Measurements from ENCODE around the gene GNPTG. TPM values are rescaled to one million over a fixed set of nuclear protein-coding genes. Genes with fewer than 3 reads are reported as not detected.
A peak's percentile ranks its signal among the peaks of the same experiment; 100 is the strongest.

GNPTG gene
- polyA plus RNA-seq, 3 donors = 49.2 to 76.7 (median 65.5) TPM

DNA sequence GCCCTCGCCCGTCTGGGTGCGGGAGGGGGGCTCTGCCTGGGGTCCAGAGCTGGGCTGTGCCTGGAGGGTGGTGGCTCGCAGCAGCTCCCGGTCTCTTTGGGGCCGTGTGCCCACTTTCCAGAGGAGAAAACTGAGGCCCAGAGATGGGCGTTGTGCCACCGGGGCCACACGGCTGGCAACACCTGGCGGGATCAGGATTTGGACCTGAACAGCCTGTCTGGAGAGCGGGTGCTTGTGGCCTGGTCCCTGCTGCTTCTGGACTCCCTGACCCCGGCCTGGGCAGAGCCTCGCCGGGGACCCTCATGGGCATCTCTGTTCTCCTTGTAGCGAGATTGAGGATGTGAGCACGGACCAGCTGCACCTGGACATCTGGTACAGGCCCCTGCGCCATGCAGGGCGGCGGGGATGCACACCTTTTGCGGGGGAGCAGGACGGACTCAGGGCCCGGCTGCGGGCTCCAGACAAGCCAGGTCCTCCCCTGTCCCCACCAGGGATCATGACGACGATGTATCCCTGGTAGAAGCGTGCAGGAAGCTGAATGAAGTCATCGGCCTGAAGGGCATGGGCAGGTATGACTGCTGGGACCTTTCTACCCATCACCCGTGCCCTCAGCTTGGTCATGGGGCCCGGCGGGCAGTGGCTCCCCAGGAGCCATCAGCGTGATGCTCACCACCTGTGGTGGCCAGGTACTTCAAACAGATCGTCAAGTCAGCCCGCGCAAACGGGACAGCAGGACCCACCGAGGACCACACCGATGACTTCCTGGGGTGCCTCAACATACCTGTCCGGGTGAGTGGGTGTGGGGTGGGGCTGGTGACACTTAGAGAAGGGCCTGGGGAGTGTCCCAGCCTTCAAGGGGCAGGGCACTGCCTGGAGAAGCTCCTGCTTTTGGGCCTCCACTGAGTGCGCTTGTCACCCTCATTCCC lies 10.0 kb upstream of the GNPTG start:
- DNase-seq (ENCODE audit: extremely low read depth in 1 of 11, low read depth in 9 of 11, low spot score in 4 of 11) = no peak

DNA sequence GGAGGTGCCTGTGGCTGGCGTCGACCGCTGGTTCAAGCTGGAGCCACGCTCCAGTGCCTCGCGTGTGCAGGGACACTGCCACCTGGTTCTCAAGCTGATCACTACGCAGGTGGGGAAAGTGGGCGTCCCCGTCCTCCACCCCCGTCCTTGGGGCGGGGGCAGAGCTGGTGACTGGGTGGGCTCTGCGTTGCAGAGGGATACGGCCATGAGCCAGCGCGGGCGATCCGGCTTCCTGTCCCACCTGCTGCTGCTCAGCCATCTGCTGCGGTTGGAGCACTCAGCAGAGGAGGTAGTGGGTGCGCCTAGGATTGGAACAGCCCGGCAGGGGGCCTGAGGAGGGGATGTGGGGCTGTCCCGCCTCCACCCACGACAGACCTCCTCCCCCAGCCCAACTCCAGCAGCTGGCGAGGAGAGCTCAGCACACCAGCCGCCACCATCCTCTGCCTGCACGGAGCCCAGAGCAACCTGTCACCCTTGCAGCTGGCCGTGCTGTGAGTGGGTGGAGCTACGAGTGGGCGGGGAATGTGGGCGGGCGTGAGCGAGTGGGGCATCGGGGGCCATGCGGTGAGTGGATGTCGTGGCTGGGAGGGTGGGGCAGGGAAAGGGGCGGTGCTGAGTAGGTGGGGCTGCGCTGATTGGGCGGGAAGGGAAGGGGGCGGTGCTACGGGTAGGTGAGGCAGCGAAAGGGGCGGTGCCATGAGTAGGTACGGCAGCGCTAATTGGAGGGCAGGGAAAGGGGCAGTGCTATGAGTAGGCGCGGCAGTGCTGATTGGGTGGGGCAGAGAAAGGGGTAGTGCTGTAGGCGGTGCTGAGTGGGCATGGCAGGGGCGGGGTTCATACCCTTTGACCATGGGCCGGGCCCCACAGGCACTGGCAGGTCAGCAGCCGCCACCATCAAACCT lies 9.0 kb upstream of the GNPTG start:
- DNase-seq (ENCODE audit: extremely low read depth in 1 of 11, low read depth in 9 of 11, low spot score in 4 of 11) = peak; percentile 70 to 92 (median 85)

DNA sequence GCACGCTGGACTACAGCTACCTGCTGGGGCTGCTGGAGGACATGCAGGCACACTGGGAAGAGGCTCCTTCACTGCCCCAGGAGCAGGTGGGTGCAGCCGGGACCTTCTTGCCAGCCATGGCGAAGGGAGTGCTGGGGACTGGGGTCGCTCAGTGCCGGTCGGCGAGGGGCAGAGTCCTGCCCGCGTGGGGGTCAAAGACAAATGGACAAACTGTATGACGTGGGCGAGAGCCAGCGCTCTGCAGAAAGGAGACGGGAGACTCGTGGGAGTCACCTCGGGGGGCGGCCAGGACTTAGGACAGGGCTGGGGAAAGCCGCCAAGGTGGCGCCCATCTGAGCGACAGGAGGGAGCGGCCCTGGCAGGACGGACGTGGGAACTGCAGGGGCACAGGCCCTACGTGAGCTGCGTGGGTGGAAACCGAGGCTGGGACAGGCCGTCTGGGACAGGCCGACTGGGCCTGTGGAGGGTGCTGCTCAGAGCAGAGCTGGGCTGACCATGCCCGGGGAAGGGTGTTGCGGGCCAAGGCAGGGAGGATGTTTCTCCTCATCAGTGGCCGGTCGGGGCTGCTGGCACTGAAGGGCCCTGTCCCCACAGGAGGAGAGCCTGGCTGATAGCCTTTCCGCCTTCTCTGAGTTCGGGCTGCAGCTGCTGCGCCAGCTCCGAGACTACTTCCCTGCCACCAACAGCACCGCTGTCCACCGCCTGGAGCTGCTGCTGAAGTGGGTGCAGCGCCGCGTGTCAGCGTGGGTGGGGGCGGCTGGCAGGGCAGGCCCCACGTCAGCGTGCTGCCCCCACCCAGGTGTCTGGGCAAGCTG lies 8.1 kb upstream of the GNPTG start:
- DNase-seq (ENCODE audit: extremely low read depth in 1 of 11, low read depth in 9 of 11, low spot score in 4 of 11) = no peak

DNA sequence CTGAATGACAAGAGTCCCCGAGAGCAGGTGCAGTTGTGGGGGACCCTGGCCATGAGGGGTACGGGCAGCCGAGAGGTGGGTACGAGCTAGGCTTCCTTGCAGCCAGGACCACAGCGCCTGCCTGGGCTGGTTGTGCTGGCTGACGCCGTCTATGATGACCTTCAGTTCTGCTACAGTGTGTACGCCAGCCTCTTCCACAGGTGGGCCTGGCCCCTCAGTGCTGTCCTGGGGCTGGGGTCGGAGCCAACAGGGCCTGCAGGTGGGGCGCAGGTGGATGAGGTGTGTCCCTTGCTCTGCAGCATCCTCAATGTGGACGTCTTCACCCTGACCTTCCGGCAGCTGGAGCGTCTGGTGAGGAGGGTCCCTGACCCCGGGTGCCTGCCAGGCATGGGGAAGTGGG lies 7.2 kb upstream of the GNPTG start:
- no peak for DNase-seq (ENCODE audit: extremely low read depth in 1 of 11, low read depth in 9 of 11, low spot score in 4 of 11)

DNA sequence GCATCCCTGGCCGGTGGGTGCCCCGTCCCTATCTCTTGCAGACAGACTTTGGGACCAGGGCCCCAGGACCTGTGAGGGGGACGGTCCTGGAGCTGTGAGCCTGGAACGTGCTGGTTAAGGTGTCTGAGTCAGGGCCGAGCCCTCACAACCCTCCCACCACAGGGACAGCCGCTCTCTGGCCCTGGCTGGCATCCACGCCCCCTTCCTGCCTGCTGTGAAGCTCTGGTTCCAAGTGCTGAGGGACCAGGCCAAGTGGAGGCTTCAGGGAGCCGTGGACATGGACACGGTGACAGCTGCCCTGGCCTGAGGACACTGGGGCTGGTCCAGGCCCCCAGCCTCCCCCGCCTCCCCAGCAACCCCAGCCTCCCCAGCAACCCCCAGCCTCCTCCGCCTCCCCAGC lies 6.6 kb upstream of the GNPTG start:
- no peak for DNase-seq (ENCODE audit: extremely low read depth in 1 of 11, low read depth in 9 of 11, low spot score in 4 of 11)

DNA sequence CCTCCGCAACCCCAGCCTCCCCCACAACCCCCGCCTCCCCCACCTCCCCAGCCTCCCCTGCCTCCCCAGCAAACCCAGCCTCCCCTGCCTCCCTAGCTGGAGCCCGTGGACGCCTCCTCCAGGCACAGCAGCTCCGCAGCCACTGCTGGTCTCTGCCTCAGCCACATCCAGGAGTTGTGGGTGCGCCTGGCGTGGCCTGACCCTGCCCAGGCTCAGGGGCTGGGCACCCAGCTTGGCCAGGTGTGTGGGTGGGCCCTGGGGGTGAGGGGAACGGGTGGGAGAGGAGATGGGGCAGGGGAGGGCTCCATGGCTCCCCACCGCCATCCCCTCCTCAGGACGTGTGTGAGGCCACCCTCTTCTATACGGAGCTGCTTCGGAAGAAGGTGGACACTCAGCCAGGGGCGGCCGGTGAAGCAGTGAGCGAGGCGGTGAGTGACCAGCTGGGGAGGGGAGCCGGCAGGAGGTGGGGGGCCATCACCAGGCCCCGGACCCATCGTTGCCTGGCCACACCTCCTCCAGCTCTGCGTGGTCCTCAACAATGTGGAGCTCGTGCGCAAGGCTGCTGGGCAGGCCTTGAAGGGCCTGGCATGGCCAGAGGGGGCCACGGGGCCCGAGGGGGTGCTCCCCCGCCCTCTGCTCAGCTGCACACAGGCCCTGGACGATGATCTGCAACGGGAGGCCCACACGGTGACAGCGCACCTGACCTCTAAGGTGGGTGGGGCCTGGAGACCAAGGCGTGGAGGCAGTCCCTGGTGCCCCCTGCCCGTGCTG lies 5.9 kb upstream of the GNPTG start:
- DNase-seq (ENCODE audit: extremely low read depth in 1 of 11, low read depth in 9 of 11, low spot score in 4 of 11) = no peak

DNA sequence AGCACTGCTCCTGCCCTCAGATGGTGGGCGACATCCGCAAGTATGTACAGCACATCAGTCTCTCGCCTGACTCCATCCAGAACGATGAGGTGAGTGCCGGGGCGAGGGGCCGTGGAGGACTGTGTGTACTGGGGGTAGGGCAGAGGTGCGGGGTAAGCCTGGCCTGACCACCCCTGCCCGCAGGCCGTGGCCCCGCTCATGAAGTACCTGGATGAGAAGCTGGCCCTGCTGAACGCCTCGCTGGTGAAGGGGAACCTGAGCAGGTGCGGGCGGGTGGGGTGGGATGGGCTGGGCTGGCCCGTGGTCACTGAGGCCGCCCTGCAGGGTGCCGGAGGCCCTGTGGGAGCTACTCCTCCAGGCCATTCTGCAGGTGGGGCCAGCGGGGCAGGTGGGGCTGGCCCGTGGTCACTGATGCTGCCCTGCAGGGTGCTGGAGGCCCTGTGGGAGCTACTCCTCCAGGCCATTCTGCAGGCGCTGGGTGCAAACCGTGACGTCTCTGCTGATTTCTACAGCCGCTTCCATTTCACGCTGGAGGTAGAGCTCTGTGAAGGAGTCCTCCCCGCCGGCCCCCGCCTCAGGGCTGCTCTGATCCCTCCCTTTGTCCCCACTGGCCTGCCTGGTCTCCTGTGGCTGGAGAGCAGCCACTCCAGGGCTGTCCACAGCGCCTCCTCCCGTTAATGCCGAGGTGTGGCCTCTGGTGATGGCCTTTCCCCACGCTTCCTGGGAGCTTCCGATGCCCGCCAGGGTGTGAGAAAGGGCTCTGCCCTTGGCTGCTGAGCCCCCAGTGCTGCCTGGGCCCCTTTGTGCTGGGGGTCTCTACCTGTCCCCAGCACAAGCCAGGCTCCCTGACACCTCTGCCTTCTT lies 5.1 kb upstream of the GNPTG start:
- no peak for DNase-seq (ENCODE audit: extremely low read depth in 1 of 11, low read depth in 9 of 11, low spot score in 4 of 11)

DNA sequence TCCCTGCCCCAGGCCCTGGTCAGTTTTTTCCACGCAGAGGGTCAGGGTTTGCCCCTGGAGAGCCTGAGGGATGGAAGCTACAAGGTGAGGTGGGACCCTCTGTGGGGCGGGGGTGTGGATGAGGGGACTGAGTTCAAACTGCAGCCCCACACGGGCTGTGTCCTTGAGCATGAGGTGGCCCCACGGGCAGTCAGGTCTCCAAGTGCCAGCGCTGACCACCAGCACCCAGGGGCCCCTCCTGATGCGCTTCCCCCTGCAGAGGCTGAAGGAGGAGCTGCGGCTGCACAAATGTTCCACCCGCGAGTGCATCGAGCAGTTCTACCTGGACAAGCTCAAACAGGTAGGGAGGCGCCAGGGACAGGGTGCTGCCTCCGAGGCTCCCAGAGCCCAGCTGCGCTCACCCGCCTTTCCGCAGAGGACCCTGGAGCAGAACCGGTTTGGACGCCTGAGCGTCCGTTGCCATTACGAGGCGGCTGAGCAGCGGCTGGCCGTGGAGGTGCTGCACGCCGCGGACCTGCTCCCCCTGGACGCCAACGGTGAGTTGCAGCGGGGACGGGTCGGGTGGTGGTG lies 4.4 kb upstream of the GNPTG start:
- no peak for DNase-seq (ENCODE audit: extremely low read depth in 1 of 11, low read depth in 9 of 11, low spot score in 4 of 11)

DNA sequence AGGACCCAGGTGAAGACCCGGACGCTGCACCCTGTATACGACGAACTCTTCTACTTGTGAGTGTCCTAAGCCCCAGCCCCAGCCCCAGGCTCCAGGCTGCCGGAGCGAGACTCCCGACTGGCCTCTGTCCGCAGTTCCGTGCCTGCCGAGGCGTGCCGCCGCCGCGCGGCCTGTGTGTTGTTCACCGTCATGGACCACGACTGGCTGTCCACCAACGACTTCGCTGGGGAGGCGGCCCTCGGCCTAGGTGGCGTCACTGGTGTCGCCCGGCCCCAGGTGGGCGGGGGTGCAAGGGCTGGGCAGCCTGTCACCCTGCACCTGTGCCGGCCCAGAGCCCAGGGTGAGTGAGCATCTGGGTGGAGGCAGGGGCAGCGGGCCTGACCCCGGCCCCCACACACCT lies 3.8 kb upstream of the GNPTG start:
- no peak for DNase-seq (ENCODE audit: extremely low read depth in 1 of 11, low read depth in 9 of 11, low spot score in 4 of 11)

DNA sequence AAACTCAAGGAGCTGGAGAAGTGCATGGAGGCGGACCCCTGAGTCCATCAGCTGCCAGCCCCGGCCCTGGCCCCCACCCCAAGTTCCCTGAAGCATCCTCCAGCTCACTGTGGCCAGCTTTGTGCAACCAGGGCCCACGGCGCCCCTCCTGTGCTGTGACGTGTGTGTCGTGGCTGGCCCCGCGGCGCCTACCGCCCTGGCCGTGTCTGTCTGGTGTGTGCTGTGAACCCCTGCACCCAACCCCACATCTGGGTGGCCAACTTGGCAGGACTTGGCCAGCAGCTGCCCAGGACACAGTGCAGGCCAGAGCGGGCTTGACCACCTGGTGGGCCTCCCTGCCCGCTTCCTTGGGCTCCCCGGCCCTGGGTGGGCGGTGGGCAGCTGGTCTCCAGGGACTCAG lies 3.3 kb upstream of the GNPTG start:
- no peak for DNase-seq (ENCODE audit: extremely low read depth in 1 of 11, low read depth in 9 of 11, low spot score in 4 of 11)

DNA sequence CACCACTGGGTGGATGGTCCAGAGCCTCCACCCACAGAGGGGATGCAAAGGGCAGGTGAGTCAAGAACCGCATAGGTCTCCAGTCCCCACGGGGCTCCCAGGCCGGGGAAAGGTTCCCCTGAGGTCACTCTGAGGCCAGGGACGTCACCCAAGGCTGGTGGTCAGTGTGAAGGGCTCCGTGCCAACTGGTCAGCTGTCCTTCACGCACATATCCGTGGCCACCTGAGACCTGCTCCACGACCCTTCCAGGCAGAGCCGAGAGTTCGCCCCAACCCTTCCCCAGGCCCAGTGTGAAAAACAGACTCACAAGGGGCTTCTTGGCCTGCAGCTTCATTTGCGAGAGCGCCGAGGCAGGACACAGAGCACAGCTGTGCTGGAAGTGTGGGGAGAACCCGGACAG lies 2.8 kb upstream of the GNPTG start:
- DNase-seq (ENCODE audit: extremely low read depth in 1 of 11, low read depth in 9 of 11, low spot score in 4 of 11) = no peak

DNA sequence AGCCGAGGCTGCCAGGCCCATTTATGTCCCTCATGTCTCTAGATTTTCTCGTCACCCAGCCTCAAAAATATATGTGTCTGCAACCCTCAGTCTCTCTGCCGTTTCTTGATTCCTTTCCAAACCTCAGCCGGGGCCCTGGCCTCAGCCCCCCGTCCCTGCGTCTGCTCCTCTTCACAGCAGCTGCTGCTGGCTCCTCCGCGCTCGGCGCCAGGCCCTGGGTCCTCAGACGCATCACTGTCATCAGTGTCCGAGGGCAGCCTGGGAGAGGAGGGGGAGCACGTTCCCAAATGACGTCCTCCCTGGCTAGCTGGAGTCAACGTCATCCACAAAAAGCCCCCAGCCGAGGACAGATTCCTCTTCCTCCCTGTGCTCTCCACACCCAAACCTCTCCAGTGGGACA lies 2.4 kb upstream of the GNPTG start:
- DNase-seq (ENCODE audit: extremely low read depth in 1 of 11, low read depth in 9 of 11, low spot score in 4 of 11) = no peak

DNA sequence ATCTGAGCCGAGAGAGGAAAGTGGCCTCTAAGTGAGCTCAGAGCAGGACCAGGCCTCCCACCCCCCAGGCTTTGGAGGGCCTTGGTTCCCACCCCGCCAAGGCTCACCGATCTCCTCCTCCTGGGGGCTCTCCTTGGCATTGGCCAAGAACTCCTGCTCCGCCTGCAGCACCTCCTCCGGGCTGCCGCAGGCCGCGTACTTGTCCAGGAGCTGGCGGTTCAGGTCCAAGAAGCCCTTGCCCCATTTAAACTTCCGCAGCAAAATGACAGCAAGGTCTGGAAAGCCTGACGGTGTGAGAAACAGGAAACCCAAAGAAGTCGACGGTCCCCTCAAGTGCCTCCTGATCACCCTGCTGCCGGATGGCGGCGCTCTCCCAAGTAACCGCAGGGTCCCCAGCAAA lies 1.8 kb upstream of the GNPTG start:
- DNase-seq (ENCODE audit: extremely low read depth in 1 of 11, low read depth in 9 of 11, low spot score in 4 of 11) = no peak

DNA sequence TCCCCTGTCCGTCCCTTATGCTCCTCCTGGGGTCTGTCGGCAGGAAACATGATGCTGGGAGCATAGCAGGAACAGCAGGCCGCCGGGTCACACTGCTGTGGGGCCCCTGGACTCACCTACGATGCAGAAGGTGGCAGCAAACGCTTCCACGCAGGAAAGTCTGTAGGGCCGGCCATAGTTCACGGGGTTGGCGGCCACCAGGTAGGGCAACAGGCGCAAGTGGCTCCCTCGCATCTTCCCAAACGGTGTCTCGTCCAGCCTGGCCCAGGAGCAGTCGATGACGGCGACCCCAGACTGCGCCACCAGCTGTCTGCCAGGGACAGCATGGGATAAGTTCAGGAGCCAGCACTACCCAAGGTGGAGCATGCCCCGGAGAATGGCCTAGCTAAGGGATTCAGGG lies 1.0 kb upstream of the GNPTG start:
- DNase-seq (ENCODE audit: extremely low read depth in 1 of 11, low read depth in 9 of 11, low spot score in 4 of 11) = no peak

DNA sequence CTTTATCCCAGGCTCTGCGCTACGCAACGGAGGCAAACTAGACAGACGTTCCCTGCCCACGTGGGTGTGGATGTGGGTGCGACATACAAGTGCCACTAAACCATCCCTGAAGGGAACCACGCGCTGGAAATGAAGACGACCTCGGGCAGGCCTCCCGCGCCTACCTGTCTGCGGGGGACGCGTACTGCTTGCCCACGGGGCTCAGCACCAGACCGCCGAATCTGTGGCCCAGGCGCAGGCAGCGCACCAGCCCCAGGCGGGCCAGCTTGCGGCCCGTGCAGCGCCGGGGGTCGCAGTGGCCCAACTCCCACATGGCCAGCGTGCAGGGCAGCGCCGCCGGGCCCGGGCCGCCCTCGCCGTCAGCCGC lies 533 bp upstream of the GNPTG start:
- no peak for DNase-seq (ENCODE audit: extremely low read depth in 1 of 11, low read depth in 9 of 11, low spot score in 4 of 11)

DNA sequence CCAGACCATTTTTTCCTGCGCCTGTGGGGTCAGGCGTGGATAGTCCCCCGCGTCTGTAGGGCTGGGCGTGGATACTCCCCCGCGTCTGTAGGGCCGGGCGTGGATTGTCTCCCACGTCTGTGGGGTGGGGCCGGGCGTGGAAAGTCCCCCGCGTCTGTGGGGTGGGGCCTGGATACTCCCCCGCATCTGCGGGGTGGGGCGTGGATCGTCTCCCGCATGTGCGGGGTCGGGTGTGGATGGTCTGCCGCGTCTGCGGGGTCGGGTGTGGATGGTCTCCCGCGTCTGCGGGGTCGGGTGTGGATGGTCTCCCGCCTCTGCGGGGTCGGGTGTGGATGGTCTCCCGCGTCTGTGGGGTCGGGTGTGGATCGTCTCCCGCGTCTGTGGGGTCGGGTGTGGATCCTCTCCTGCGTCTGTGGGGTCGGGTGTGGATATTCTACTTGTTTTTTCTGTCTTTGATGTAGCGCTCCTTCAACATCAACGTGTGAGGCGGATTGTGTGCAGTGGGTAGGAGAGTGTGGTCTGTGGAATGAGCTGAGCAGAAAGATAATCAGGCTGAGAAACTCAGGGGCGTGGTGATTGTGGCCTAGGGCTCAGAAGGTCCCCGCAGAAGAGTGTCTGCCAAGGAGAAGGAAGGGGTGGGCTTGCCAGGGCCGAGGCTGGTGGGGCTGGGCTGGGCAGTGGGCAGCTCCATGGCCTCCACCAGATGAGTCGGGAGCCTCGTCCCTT lies 3.2 kb downstream of the GNPTG start:
- no peak for DNase-seq (ENCODE audit: extremely low read depth in 1 of 11, low read depth in 9 of 11, low spot score in 4 of 11)

DNA sequence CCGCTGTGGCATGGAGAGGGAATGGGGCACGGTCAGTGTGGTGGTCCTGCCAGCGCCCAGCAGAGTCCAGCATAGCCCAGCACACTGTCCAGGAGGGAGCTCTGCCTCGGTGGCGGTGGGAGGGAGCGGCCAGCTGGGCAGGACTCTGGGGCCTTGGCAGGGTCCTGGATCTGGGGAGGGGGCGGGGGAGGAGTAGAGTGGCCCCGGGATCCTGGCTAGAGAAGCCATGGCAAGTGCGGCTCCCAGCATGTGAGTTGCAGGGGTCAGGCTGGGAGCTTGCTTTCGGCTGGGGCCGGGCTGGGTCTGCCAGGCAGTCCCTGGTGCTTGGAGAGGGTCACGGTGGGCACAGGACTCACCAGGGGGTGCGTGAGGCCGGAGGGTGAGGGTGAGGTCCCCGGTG lies 3.9 kb downstream of the GNPTG start:
- no peak for DNase-seq (ENCODE audit: extremely low read depth in 1 of 11, low read depth in 9 of 11, low spot score in 4 of 11)
